Measurements from ENCODE around the gene GPR89B. TPM values are rescaled to one million over a fixed set of nuclear protein-coding genes. Genes with fewer than 3 reads are reported as not detected.
"Not testable (repeated sequence)": the region's sequence is repeated elsewhere in the genome, so short reads cannot be mapped to it uniquely, and the experiment has no call there.

The GPR89B gene
- total RNA-seq, 1 donor from 2014 or later = 22.7 TPM

- no peaks in the 10 kb centered on the region for H3K4me1 Mint-ChIP-seq (ENCODE audit: low read depth)
- no peaks in the 10 kb centered on the region for H3K9me3 Mint-ChIP-seq (ENCODE audit: low read depth)
- no peak for DNase-seq (ENCODE audit: low spot score, unreplicated experiment)
- H3K27me3 Mint-ChIP-seq = no peaks in the 10 kb centered on the region
- H3K4me3 Mint-ChIP-seq (ENCODE audit: low read depth) = no peak overlapping the region
- H3K27ac Mint-ChIP-seq = no peak overlapping the region
- no peak for TF ChIP-seq CTCF (IDR thresholded peaks at IDR 0.05; ENCODE audit: unreplicated experiment)
- no peaks in the 10 kb centered on the region for H3K36me3 Mint-ChIP-seq (ENCODE audit: insufficient read depth)
Measured at GRCh38 chr1:147919896-147920295, 8.3 kb upstream of the GPR89B start.

- no peaks in the 10 kb centered on the region for H3K9me3 Mint-ChIP-seq (ENCODE audit: low read depth)
- TF ChIP-seq CTCF (IDR thresholded peaks at IDR 0.05; ENCODE audit: unreplicated experiment) = no peak
- H3K36me3 Mint-ChIP-seq (ENCODE audit: insufficient read depth) = no peaks in the 10 kb centered on the region
- DNase-seq (ENCODE audit: low spot score, unreplicated experiment) = no peak
- H3K27ac Mint-ChIP-seq = no peak overlapping the region
- H3K4me1 Mint-ChIP-seq (ENCODE audit: low read depth) = peaks cover 3% of the 10 kb centered on the region
- no peak overlapping the region for H3K4me3 Mint-ChIP-seq (ENCODE audit: low read depth)
- no peaks in the 10 kb centered on the region for H3K27me3 Mint-ChIP-seq
Measured at GRCh38 chr1:147924813-147925212, 3.4 kb upstream of the GPR89B start.

- H3K36me3 Mint-ChIP-seq (ENCODE audit: insufficient read depth); H3K4me3 Mint-ChIP-seq (ENCODE audit: low read depth); H3K9me3 Mint-ChIP-seq (ENCODE audit: low read depth); DNase-seq (ENCODE audit: low spot score, unreplicated experiment); H3K4me1 Mint-ChIP-seq (ENCODE audit: low read depth); H3K27me3 Mint-ChIP-seq; H3K27ac Mint-ChIP-seq: not testable (repeated sequence)
Measured at GRCh38 chr1:147927215-147927614, 1.0 kb upstream of the GPR89B start.

GRCh38 chr1:147927689-147928088 lies 531 bp upstream of the GPR89B start:
- not testable (repeated sequence) for H3K36me3 Mint-ChIP-seq (ENCODE audit: insufficient read depth); H3K27me3 Mint-ChIP-seq; H3K9me3 Mint-ChIP-seq (ENCODE audit: low read depth); DNase-seq (ENCODE audit: low spot score, unreplicated experiment); H3K27ac Mint-ChIP-seq; H3K4me3 Mint-ChIP-seq (ENCODE audit: low read depth); H3K4me1 Mint-ChIP-seq (ENCODE audit: low read depth)

GRCh38 chr1:147931137-147931536 lies 2.9 kb downstream of the GPR89B start:
- H3K27ac Mint-ChIP-seq; H3K36me3 Mint-ChIP-seq (ENCODE audit: insufficient read depth); H3K9me3 Mint-ChIP-seq (ENCODE audit: low read depth); H3K4me1 Mint-ChIP-seq (ENCODE audit: low read depth); H3K27me3 Mint-ChIP-seq; H3K4me3 Mint-ChIP-seq (ENCODE audit: low read depth); DNase-seq (ENCODE audit: low spot score, unreplicated experiment): not testable (repeated sequence)

- H3K27me3 Mint-ChIP-seq; H3K36me3 Mint-ChIP-seq (ENCODE audit: insufficient read depth); H3K27ac Mint-ChIP-seq; DNase-seq (ENCODE audit: low spot score, unreplicated experiment); H3K9me3 Mint-ChIP-seq (ENCODE audit: low read depth); H3K4me1 Mint-ChIP-seq (ENCODE audit: low read depth); H3K4me3 Mint-ChIP-seq (ENCODE audit: low read depth): not testable (repeated sequence)
Measured at GRCh38 chr1:147935296-147935695, 7.1 kb downstream of the GPR89B start.

GRCh38 chr1:147940456-147940855 lies 12.2 kb downstream of the GPR89B start:
- H3K4me3 Mint-ChIP-seq (ENCODE audit: low read depth); H3K9me3 Mint-ChIP-seq (ENCODE audit: low read depth); DNase-seq (ENCODE audit: low spot score, unreplicated experiment); H3K27me3 Mint-ChIP-seq; H3K36me3 Mint-ChIP-seq (ENCODE audit: insufficient read depth); H3K4me1 Mint-ChIP-seq (ENCODE audit: low read depth); H3K27ac Mint-ChIP-seq: not testable (repeated sequence)

GRCh38 chr1:147942563-147942962 lies 14.3 kb downstream of the GPR89B start:
- DNase-seq (ENCODE audit: low spot score, unreplicated experiment); H3K9me3 Mint-ChIP-seq (ENCODE audit: low read depth); H3K4me3 Mint-ChIP-seq (ENCODE audit: low read depth); H3K27ac Mint-ChIP-seq; H3K27me3 Mint-ChIP-seq; H3K36me3 Mint-ChIP-seq (ENCODE audit: insufficient read depth); H3K4me1 Mint-ChIP-seq (ENCODE audit: low read depth): not testable (repeated sequence)

- H3K4me1 Mint-ChIP-seq (ENCODE audit: low read depth); H3K36me3 Mint-ChIP-seq (ENCODE audit: insufficient read depth); DNase-seq (ENCODE audit: low spot score, unreplicated experiment); H3K27me3 Mint-ChIP-seq; H3K9me3 Mint-ChIP-seq (ENCODE audit: low read depth); H3K27ac Mint-ChIP-seq; H3K4me3 Mint-ChIP-seq (ENCODE audit: low read depth): not testable (repeated sequence)
Measured at GRCh38 chr1:147949517-147949916, 21.3 kb downstream of the GPR89B start.

GRCh38 chr1:147958906-147959305 lies 30.7 kb downstream of the GPR89B start:
- H3K4me3 Mint-ChIP-seq (ENCODE audit: low read depth); H3K36me3 Mint-ChIP-seq (ENCODE audit: insufficient read depth); H3K4me1 Mint-ChIP-seq (ENCODE audit: low read depth); H3K27ac Mint-ChIP-seq; H3K27me3 Mint-ChIP-seq; H3K9me3 Mint-ChIP-seq (ENCODE audit: low read depth); DNase-seq (ENCODE audit: low spot score, unreplicated experiment): not testable (repeated sequence)

- H3K27me3 Mint-ChIP-seq; DNase-seq (ENCODE audit: low spot score, unreplicated experiment); H3K36me3 Mint-ChIP-seq (ENCODE audit: insufficient read depth); H3K4me3 Mint-ChIP-seq (ENCODE audit: low read depth); H3K9me3 Mint-ChIP-seq (ENCODE audit: low read depth); H3K27ac Mint-ChIP-seq; H3K4me1 Mint-ChIP-seq (ENCODE audit: low read depth): not testable (repeated sequence)
Measured at GRCh38 chr1:147959680-147960079, 31.5 kb downstream of the GPR89B start.

- H3K4me1 Mint-ChIP-seq (ENCODE audit: low read depth); H3K27ac Mint-ChIP-seq; H3K36me3 Mint-ChIP-seq (ENCODE audit: insufficient read depth); H3K4me3 Mint-ChIP-seq (ENCODE audit: low read depth); DNase-seq (ENCODE audit: low spot score, unreplicated experiment); H3K9me3 Mint-ChIP-seq (ENCODE audit: low read depth); H3K27me3 Mint-ChIP-seq: not testable (repeated sequence)
Measured at GRCh38 chr1:147964575-147964974, 36.4 kb downstream of the GPR89B start.
